ENCODE data around the gene UBALD1.

- no peak for TF ChIP-seq CTCF (conservative IDR thresholded peaks at IDR 0.05 in 1 of 2, IDR thresholded peaks at IDR 0.05 in 1 of 2; ENCODE audit: low read depth in 1 of 2, low read length in 2 of 2)
- TF ChIP-seq EZH2 (IDR thresholded peaks at IDR 0.05; ENCODE audit: low read length, missing control alignments) = no peak
Measured at GRCh38 chr16:4625560-4626159, 11.0 kb upstream of the UBALD1 start.

Measured in fibroblast of lung (primary cell).